Left forelimb (tissue), 1 donor: ENCODE data around the gene DDR1.
"Not testable (repeated sequence)": the region's sequence is repeated elsewhere in the genome, so short reads cannot be mapped to it uniquely, and the experiment has no call there.

Source experiments
- DNase-seq: peaks from one replicate; pipeline ENCODE4 v3.0.0-alpha.2; 2018; ENCODE audit warnings: low spot score

The DDR1 gene

GRCh38 chr6:30917487-30917886 is 33.2 kb downstream of the DDR1 start:
- no peak for DNase-seq

- DNase-seq, result no peak
These were observed 34.4 kb downstream of the DDR1 start for GRCh38 chr6:30918670-30919069.

- DNase-seq, result no peak
These were observed 38.1 kb downstream of the DDR1 start for GRCh38 chr6:30922447-30922852.

- DNase-seq, result not testable (repeated sequence)
These were observed 39.8 kb downstream of the DDR1 start for GRCh38 chr6:30924040-30924627.

- DNase-seq, result no peak
These were observed 42.3 kb downstream of the DDR1 start for GRCh38 chr6:30926644-30927043.

- not testable (repeated sequence) for DNase-seq
These were observed 42.8 kb downstream of the DDR1 start for GRCh38 chr6:30927080-30927479.

GRCh38 chr6:30928677-30929076 is 44.4 kb downstream of the DDR1 start:
- no peak for DNase-seq

- DNase-seq, result no peak
These were observed 46.2 kb downstream of the DDR1 start for GRCh38 chr6:30930506-30930905.

- DNase-seq, result no peak
These were observed 47.0 kb downstream of the DDR1 start for GRCh38 chr6:30931272-30931671.

GRCh38 chr6:30931969-30932645 is 47.8 kb downstream of the DDR1 start, which contains the start of gene SFTA2:
SFTA2 (minus strand) TSS chr6:30932170; CDS start chr6:30932096, 74 bp downstream.
- no peak for DNase-seq

- DNase-seq, result no peak
These were observed 48.5 kb downstream of the DDR1 start for GRCh38 chr6:30932665-30933365.

- no peak for DNase-seq
These were observed 50.7 kb downstream of the DDR1 start for GRCh38 chr6:30935018-30935417.

GRCh38 chr6:30937265-30937664 is 52.9 kb downstream of the DDR1 start:
- DNase-seq, result no peak

- no peak for DNase-seq
These were observed 54.4 kb downstream of the DDR1 start for GRCh38 chr6:30938730-30939129.

GRCh38 chr6:30939473-30939872 is 55.2 kb downstream of the DDR1 start:
- no peak for DNase-seq

- no peak for DNase-seq
These were observed 56.2 kb downstream of the DDR1 start, which contains the start of gene MUCL3 for GRCh38 chr6:30940361-30940986. MUCL3 (plus strand) TSS chr6:30940973; CDS start chr6:30941000, 27 bp downstream.

GRCh38 chr6:30942338-30943060 is 58.2 kb downstream of the DDR1 start:
- no peak for DNase-seq

- no peak for DNase-seq
These were observed 59.7 kb downstream of the DDR1 start for GRCh38 chr6:30944051-30944450.

GRCh38 chr6:30945281-30945680 is 61.0 kb downstream of the DDR1 start:
- no peak for DNase-seq

GRCh38 chr6:30947231-30947630 is 62.9 kb downstream of the DDR1 start:
- no peak for DNase-seq

- DNase-seq, result no peak
These were observed 64.5 kb downstream of the DDR1 start for GRCh38 chr6:30948811-30949210.
